A549 (cell line): Measurements from ENCODE around the gene LMBR1.

ENCODE experiments used
- ATOH8 ChIP-seq: fragments of 250-450 bp; sonication (Bioruptor Pico); IDR thresholded peaks from 2 replicates; pipeline ENCODE4 v1.5.0; 2020; ENCODE audit warnings: low read depth, mild to moderate bottlenecking, moderate library complexity
- CEBPB ChIP-seq, 2 experiments: fragments of >200 bp in 1 of 2; sonication (Bioruptor Twin) in 1 of 2; formaldehyde crosslinking in 1 of 2; IDR thresholded peaks; 2 replicates each; pipeline ENCODE4 v1.6.1; 2012 to 2016
- CTCF ChIP-seq: fragments of >200 bp; sonication (Bioruptor Twin); formaldehyde crosslinking; IDR thresholded peaks from 3 replicates; pipeline ENCODE4 v1.5.1; 2016
- FOSL2 ChIP-seq, 2 experiments: fragments of 450-650 bp in 1 of 2; fragments of >200 bp in 1 of 2; sonication (Bioruptor Twin) in 1 of 2; formaldehyde crosslinking; IDR thresholded peaks; 2 replicates each; pipeline versions ENCODE4 v1.5.0 to v1.6.1; 2016 to 2020; ENCODE audit warnings: mild to moderate bottlenecking in 1 of 2, moderate library complexity in 1 of 2
- JUN ChIP-seq, 2 experiments: fragments of >200 bp; sonication (Bioruptor Twin); formaldehyde crosslinking; IDR thresholded peaks; 2 replicates in 1 of 2; 3 replicates in 1 of 2; pipeline ENCODE4 v1.6.1; 2016 to 2017
- NPAS2 ChIP-seq: fragments of 250-450 bp; sonication (Bioruptor Pico); IDR thresholded peaks from 2 replicates; pipeline ENCODE4 v1.8.0; 2022; ENCODE audit warnings: mild to moderate bottlenecking, moderate library complexity, borderline replicate concordance
- SMC3 ChIP-seq: fragments of >200 bp; sonication (Bioruptor Twin); formaldehyde crosslinking; IDR thresholded peaks from 3 replicates; pipeline ENCODE4 v1.6.1; 2018; ENCODE audit warnings: inconsistent platforms

GRCh38 chr7:156703209-156703608 is 189.8 kb downstream of the LMBR1 start:
- TF ChIP-seq CTCF = no peak
- TF ChIP-seq CEBPB (IDR thresholded peaks at IDR 0.05) = no peak
- TF ChIP-seq ATOH8 (CRISPR knock-in tag) = no peak
- no peak for TF ChIP-seq NPAS2 (CRISPR knock-in tag)
- no peak for TF ChIP-seq FOSL2 (IDR thresholded peaks at IDR 0.05)
- no peak for TF ChIP-seq FOSL2 (CRISPR knock-in tag; IDR thresholded peaks at IDR 0.05)
- no peak for TF ChIP-seq JUN (IDR thresholded peaks at IDR 0.05)
- TF ChIP-seq SMC3 = no peak
